ENCODE results near the gene TMEM63C.

DNA sequence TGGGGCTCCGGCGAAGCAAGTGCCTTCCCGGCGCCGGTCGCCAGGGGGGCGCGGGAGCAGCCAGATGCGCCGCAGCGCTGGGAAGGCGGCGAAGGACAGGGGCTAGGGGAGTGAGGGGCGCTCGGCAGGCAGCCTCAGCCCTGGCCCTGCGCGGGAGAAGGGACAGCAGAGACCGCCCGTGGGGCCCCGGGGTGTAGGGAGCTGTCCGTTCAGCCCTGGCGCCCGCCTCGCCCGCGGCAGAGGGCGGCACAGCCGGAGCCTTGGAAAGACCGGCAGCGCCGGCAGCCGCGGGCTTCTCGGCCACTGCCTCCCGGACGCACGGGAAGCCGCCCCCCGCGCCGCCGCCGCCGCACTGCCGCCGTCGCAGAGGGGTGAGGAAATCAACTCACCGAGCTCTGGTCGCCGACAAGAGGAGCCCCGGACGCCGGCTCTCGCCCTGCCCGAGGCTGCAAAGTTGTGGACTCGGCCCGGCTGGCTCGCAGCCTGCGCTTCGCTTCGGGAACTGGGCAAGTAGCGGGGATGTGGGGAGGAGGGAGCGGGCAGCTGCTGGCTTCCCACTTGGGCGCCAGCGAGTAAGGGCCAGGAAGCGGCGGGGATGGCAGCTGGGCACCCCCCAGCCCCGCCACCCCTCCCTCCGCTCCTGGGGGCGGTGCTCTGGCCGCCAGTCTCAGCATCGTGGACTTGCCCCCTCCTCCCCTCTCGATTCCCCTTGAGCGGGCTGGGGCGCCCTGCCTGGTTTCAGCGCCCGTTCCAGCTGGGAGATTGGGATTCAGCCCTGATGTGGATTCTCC, 40.2 kb upstream of the TMEM63C start, which contains the start of gene ZDHHC22:
- TF ChIP-seq, protein P1, sequence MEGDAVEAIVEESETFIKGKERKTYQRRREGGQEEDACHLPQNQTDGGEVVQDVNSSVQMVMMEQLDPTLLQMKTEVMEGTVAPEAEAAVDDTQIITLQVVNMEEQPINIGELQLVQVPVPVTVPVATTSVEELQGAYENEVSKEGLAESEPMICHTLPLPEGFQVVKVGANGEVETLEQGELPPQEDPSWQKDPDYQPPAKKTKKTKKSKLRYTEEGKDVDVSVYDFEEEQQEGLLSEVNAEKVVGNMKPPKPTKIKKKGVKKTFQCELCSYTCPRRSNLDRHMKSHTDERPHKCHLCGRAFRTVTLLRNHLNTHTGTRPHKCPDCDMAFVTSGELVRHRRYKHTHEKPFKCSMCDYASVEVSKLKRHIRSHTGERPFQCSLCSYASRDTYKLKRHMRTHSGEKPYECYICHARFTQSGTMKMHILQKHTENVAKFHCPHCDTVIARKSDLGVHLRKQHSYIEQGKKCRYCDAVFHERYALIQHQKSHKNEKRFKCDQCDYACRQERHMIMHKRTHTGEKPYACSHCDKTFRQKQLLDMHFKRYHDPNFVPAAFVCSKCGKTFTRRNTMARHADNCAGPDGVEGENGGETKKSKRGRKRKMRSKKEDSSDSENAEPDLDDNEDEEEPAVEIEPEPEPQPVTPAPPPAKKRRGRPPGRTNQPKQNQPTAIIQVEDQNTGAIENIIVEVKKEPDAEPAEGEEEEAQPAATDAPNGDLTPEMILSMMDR (IDR thresholded peaks at IDR 0.05; ENCODE audit: low read length) = no peak
- no peak for TF ChIP-seq EZH2 (IDR thresholded peaks at IDR 0.05; ENCODE audit: borderline replicate concordance, low read length)

Measured in OCI-LY1 (cell line).